Inflammatory macrophage treated with lipopolysaccharide for 4 hours (primary cell): ENCODE measurements around the gene SERPINA4.
"Not testable (repeated sequence)": the region's sequence is repeated elsewhere in the genome, so short reads cannot be mapped to it uniquely, and the experiment has no call there.

ENCODE experiments used
- DNase-seq: peaks from one replicate; pipeline ENCODE4 v3.0.0-alpha.2; 2020

Gene SERPINA4

DNA sequence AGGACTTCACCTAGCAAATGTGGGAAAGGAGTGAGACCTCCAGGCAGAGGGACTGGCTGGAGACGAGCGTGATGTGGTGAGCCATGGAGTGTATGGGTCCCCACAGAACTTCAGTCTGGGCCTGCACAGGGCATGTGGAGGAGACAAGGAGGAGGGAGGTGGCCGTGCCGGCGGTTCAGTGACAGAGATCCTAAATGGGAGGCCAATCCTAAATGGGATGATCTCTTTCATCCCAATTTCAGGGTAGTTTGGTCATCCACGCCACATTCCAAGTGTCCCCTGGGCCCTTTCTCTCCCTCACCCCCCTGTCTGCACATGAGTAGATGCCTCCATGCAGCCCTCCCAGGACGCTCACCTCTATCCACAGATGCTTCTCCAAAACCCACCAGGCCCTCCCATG lies 33.2 kb downstream of the SERPINA4 start:
- DNase-seq, result no peak

DNA sequence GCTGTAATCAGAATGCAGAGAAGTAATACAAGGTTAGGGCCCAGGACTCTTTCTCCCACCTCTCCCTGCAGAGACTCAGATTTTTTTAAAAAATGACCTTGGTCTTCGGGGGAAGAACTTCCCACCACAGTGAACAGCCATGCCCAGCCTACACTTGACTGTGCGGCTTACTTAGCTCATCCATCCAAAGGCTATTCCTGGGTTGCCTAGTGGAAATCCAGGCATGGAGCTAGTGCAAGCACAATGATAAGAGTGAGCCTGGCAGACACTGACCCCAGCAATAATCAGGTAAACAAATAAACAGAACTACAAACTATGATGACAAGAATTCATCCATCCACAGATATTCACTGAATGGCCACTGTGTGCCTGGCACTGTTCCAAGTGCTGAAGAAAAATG lies 34.7 kb downstream of the SERPINA4 start:
- no peak for DNase-seq

DNA sequence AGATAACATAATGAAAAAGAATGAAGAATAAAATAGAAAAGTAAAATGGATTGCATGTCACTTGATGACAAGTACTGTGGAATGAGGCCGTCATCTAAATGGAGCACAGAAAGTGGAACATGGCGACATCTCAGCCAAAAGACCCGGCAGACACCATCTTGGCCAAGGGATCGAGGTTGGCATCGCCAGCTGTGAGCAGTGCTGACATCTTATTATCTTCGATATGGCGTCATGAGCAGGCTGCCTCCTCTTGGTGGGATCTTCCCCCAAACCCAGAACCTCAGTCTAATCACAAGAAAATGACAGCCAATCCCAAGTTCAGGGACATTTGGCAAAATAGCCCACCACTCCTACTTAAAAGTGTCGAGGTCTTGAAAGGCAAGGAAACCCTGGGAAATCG lies 35.1 kb downstream of the SERPINA4 start:
- DNase-seq, result no peak

DNA sequence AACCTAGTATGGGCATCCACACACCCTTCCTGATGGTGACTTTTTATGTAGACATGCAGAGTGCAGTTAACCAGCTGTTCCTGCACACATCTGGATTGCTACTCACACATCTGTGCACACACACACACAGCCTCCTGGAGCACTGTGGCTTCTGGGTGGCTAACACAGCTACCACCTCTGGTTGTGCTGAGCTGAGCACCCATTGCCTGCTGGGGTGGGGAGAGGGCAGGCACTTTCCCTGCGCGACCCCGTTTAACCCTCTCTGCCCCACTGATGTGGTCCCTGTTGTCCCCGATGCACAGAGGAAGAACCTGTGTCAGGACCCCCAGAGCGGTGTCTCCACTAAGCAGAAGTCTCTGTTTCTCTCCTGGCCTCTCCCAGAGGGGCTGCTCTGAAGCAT lies 36.5 kb downstream of the SERPINA4 start:
- no peak for DNase-seq

DNA sequence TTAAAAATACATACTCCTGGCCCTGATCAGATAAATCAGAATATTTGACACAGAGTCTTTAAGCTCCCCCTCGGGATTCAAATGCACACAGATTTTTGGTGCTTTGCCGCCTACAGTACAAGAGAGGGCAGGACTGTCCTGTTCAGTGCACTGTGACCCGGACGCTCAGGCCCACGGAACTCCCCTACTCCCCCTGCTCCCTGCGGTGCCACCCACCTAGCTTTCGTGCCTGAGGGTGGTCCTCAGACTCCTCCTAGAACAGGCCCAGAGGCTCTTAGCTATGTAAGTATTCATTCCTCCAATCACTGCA lies 37.2 kb downstream of the SERPINA4 start:
- DNase-seq, result no peak

DNA sequence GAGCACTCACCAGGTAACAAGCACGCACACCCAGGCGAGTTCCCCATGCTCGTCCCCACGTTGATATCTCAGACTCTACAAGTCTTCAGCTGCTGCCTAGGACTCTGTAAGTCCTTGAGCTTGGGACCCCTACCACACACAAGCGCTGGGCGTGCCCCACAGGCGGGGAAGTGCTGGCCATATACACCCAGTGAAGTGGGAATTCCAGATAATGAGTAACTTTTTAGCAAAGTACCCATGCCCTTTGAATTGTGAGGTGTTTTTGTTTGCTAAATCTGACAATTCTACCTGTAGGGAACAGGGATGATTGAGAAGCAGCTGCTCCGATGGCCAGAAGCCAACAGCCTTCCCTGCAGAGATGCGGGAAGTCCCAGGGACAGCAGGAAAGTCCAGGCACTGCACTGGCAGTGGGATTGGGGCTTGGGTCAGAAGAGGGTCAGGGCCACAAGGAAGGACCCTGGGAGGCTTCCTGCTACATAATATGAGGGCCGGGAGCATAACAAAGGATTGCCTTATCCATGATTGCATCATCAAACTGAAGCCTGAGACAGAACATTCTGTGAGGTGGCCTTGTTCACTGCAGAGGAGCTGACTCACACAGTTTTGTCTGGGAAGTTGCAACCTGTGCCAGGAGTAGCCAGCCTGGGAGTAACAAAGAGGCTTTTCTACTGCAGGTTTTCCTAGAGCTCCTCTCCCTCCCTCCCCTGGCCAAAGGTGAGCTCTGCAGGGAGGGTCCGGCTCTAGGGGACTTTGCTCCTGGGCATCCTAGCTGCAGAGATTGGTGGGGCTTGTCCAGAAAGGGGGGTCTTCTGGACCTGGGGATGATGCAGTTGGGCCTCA lies 37.8 kb downstream of the SERPINA4 start:
- DNase-seq, result no peak

DNA sequence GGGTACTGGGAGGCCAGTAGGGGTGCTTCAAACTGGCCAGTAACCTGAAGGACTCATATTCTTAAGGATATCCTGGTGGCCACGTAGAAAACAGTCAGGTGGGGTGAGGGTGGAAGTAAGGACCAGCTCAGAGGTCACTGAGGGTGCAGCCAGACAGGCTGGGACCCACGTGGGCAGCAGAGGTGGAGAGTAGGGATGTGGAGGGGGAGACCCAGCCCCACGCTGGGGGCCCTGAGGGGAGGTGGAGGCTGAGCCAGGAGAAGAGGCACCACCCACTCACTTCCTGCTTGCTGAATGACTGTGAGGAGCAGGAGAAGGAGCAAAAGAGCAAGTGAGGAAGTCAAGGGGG lies 38.4 kb downstream of the SERPINA4 start:
- no peak for DNase-seq

DNA sequence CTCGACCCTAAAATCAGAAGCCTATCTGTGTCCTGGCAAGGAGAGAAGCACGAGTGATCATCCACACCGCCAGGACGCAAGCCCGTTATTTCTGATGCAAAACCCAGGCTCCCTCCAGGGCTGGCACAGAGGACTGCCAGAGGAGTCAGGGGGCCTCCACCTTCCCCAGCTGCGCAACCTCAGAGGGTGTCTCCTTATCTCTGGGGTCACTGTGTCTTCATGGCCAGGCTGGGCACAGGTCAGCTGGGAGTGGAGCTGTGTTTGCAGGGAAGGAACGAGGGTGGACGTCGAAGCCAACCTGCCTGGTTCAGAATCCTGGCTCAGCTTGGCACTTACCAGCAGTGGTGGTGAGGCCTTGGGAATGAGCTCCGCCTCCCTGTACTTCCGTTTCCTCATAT lies 38.9 kb downstream of the SERPINA4 start:
- no peak for DNase-seq

DNA sequence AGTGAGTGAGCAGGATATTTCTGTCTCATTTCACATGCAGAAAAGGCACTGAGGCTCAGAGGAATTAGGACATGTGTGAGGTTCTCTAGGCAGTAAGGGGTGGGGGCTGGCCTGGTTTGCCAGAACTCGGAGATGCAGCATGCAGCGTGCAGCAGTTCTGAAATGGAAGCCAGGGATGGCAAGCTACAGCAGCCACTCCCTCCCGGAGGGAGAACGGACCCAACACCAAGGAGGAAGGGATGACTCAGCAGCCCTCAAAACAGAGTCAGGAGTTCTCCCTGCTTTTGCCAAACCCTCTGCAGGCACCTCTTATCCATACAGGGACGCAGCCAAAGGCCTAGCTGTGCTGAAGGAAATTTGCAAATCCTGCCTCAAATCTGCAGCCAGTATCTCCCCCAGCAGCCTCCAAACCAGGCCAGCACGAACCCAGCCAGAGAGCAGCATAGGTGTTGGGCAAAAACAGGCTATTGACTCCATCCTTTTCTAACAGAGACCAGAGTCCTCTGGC lies 40.7 kb downstream of the SERPINA4 start:
- no peak for DNase-seq

DNA sequence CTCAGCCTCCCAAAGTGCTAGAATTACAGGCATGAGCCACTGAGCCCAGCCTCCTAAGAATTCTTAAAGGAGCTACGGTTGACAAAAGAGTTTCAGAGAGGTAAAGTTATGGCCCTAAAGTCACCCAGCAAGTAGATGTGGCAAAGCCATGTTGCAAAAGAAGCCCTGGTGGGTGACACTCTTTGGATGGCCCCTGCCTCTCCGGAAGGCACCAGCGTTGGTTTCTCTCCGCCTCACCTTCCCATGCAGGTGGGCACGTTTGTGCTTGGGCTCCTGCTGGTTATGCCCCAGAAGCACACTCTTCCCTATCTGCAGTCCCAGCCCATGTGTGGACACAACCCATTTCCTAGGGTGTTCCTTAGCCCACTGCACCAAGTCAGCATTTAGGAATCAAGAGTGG lies 41.5 kb downstream of the SERPINA4 start:
- DNase-seq, result no peak

DNA sequence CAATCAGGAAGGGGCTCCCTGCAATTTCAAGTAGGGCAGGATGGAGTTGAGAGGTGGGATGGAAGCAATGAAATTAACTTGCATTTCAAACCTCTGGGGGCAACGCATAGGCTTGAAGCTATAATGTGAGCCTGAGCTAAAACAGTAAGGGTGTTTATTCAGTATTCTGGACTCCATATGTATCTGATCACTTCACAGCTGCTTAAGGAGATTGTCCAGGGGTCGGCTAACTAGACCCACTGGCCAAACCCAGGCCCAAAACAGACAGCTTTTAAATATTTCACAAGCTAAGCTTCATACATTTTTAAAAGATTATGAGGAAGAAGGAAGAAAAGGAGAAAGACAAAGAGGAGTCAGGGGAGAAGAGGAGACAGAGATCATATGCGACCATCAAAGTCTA lies 44.1 kb downstream of the SERPINA4 start:
- DNase-seq, result no peak

DNA sequence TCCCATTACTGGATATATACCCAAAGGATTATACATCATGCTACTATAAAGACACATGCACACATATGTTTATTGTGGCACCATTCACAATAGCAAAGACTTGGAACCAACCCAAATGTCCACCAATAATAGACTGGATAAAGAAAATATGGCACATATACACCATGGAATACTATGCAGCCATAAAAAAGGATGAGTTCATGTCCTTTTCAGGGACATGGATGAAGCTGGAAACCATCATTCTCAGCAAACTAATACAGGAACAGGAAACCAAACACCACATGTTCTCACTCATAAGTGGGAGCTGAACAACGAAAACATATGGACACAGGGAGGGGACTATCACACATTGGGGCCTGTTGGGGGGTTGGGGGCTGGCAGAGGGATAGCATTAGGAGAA lies 47.7 kb downstream of the SERPINA4 start:
- not testable (repeated sequence) for DNase-seq

DNA sequence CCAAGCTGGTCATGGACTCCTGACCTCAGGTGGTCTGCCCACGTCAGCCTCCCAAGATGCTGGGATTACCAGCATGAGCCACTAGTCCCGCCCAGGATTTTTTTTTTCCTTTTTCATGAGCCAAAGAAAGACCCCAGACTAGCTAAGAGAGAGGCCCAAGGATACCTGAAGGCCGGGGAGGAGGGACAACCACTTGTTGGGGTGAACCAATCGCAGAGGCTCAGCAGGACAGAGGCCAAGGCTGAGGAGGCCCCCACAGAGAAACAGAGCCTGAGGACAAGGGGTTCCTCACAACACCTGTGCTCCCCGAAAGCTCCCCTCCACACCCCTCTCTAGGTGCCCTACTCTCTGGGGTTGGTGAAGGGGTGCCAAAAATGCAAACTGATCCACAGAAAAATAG lies 49.9 kb downstream of the SERPINA4 start:
- no peak for DNase-seq

DNA sequence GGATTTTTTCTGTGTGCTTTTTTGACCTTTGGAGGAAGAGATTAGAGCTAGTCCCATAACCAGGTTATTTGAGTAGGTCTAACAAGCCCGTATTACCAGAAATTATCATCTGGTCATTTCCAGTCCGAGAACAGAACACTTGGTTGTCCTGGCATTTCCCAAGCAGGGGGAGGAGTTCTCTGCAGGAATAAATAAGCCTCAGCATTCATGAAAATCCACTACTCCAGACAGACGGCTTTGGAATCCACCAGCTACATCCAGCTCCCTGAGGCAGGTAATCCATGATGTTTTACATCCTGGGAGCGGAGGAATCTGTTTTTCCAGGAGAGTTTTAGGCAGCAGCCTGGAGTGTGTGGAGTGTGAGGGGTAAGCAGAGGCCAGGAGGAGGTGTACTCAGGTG lies 50.9 kb downstream of the SERPINA4 start, which contains the start of gene SERPINA3:
SERPINA3 (plus strand) TSS at position 218 of the 400 bp plus-strand sequence. CDS start 2,051 bp downstream, outside the sequence.
- DNase-seq, result no peak

DNA sequence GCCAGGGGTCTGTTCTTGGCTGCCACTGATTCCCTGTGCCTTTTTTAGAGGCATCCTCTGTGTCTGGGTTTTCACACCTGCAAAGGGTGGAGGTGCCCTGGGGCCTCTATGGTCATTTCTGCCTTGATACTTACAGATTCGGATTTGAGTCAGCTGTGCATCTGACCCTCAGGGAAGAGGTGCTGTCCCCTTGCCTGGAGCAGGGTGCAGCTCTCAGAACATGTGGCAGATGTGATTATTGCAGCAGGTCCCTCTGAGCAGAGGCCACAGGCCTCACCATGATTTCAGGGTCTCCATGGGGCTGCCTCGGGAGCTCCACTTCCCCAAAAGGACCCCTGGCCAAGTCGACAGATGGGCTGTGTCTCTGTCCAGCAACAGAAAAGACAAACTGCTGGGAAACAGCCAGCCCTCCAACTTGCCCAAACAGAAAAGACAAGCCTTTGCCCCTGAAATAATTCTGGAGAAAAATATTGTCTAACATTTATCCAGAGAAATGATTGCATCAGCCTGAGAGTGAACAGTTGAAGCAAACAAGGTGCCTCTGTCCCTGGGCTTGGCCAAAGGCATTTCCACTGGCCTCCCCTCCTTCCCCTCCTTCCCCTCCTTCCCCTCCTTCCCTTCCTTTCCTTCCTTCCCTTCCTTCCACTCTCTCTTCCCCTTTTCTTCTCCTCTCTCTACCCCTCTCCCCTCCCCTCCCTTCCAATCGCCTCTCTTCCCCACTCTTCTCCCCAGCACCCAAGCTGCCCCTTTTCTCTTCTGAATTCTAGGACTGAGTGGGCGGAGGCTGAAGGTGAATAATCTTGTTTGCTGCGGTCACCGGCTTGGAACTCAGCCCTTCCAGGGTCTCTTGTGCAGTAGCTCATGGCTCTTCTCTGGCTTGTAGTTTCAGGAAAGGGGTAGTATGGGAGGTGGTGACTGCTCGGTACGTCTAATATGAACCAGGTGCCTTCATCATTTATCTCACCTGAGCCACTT lies 51.6 kb downstream of the SERPINA4 start:
- DNase-seq, result no peak

DNA sequence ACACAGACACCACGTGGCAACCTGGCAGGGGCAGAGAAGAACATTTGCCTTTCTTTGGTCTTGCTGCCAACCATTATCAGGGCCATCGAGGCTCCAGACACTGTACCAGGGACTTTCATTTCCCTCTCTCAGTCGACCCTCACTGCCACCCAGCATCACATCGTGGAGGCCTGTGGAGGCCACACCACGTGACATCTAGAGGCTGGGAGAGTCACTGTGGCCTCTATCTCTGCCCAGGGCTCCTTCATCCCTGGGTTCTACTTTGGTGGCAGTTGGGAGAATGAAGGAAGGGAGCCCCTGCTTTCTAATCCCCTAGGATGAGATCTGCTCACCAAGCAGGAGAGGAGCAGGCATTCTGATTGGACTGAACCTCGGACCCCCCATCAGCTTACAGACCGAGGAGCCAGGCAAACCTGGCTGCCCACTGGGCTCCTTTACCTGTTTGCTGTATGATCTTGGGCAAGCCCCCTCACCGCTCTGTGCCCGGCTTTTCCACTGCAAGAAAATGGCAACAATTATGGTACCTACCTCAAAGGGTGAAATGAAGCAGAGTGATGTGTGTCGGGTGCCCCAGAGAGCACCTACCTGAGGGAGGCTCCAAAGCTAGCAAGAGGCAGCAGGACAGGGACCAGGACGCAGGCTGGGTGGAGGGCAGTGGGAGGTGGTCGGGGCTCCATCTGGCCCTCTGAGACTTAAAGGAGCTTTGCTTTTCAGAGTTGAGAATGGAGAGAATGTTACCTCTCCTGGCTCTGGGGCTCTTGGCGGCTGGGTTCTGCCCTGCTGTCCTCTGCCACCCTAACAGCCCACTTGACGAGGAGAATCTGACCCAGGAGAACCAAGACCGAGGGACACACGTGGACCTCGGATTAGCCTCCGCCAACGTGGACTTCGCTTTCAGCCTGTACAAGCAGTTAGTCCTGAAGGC lies 52.7 kb downstream of the SERPINA4 start:
- DNase-seq, result no peak

DNA sequence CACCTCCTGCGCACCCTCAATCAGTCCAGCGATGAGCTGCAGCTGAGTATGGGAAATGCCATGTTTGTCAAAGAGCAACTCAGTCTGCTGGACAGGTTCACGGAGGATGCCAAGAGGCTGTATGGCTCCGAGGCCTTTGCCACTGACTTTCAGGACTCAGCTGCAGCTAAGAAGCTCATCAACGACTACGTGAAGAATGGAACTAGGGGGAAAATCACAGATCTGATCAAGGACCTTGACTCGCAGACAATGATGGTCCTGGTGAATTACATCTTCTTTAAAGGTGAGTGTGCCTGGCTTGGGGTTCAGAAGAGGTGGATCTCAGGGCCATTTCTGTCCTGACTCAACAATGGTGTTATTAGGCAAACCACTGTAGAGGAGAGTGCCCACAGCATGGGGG lies 53.6 kb downstream of the SERPINA4 start:
- DNase-seq, result no peak

DNA sequence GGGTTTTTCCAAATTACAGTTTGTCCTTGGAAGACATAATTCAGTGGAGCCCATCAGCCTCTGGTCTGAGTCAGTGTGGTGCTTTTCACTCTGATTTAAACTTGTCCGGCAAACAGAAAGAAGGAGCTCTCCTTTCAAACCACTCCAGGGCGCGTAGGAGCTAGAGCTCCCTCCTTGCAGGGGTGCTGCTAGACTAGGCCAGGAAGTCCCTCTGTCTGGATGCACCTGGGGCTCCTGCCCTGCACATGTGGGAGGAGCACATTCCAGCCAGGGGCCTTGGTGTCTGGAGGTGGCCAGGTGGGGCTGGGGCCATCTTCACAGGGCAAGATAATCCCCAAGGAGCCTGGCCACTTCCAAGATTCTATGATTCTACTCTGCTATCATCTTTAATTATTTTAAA lies 54.0 kb downstream of the SERPINA4 start:
- DNase-seq, result no peak

DNA sequence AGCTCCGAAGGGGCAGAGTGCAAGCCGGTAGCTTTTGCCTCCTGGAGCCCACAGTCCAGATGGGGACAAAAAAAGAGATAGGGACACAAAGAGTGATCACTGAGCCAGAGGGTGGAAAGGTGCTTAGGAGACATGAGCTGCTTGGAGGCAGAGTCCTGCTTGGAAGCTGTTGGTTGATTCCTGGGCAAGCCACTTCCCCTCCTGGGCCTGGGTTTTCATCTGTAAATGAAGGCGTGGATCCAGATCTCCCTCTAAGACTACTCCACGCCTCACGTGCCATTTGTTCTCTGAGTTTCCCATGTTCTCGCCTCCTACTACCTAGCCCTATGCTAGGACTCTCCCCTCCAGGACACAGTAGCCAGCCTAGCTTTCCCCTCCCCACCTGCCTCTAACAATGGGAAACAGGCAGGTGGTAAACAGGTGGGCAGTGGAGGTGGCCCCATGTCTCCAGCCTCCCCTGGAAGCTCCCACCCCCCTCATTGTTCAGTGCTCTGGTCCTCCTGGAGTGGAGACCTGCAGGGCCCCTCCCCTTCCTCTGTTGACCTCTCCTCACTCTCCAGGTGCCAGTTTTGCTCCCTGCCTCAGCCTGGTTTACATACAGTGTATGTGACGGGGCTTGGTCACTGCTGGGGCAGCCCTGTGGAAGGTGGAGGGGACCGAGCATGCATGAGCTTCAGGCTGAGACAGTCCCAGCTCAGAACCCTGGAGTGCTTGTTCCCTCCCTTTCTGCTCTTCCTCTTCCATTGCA lies 54.8 kb downstream of the SERPINA4 start:
- DNase-seq, result no peak

DNA sequence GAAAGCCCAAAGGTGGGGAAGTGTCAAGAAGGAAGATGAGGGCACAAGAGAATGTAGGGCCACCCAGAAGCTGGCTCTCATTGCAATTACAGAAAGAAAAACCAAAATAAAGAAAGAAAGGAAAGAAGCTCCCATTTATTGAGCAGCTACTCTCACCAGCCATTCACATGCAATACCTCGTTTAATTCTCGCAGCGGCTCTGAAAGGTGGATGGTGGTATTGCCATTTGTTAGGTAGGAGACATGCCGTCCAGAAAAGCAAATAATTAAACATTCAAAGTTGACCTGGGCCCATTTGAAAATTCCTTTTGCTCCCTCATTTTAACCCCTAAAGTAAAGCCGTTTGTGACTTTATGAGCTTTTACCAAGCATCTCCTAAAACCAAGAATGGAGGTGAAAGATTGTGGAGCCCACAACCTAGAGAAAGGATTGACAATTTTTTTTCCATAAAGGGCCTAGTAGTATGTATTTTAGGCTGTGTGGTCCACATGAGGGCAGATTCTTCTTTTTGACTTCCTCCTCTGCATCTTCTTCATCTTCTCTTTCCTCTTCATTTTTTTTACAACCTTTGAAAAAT lies 56.2 kb downstream of the SERPINA4 start:
- DNase-seq, result no peak

DNA sequence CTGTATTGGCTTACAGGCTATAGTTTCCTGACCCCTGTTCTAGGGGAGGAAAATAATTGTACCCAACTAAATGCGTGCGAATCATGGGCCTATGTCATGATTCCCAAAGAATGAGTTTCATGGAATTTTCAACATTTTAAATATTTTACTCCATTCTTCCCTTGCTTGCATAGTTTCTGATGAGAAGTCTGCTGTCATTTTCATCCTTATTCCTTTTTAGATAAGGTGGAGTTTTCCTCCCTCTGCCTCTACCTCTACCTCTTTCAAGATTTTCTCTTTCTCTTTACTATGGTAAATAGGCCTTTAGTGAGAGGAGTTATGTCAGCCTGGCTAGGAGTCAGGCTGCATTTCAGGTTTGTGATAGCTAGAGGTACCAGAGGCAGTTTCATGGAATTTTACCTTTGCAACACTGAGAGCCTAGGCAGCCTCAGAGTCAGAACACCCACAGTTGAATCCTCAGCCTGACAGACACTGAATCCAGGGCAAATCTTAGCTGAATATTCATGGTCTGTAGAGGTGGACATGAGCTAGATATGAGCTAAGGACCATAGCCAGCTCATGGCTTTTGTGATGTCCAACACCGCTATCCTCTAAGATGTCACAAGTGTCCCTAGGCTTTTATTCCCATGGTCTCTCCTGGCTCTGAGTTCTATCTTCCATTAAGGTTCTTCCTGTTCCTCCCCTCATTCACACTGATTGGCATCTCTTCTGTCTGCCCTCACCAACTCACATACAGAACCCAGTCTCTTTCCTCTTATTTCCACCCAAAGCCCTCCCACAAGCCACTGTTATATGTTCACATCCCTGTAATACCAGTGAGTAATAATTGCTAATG lies 57.0 kb downstream of the SERPINA4 start:
- DNase-seq, result no peak
